ENCODE results near the gene MAGEH1. TPM values are rescaled to one million over a fixed set of nuclear protein-coding genes. Genes with fewer than 3 reads are reported as not detected.

MAGEH1 gene
- total and polyA plus RNA-seq, 4 donors, result 29.9 to 51.3 (median 34.8) TPM

GRCh38 chrX:55487143-55487542, 35.2 kb downstream of the MAGEH1 start:
- intact Hi-C loops (cut with DNase I), result no loop called here
- ATAC-seq (ENCODE audit: low FRiP score), result no peak
- Histone ChIP-seq H3K9me3 (ENCODE audit: control insufficient read depth, low read length) (no peaks in the 10 kb centered on the region), H3K27ac (ENCODE audit: low read depth in 1 of 2, low read length in 2 of 2) (no peak overlapping the region), H3K36me3 (ENCODE audit: control insufficient read depth in 1 of 2, insufficient read depth in 2 of 2, low read length in 1 of 2) (no peaks in the 10 kb centered on the region), H3K27me3 (ENCODE audit: control insufficient read depth in 1 of 2, insufficient read depth in 2 of 2, low read length in 1 of 2) (no peaks in the 10 kb centered on the region), H3K4me1 (ENCODE audit: control insufficient read depth in 1 of 2, insufficient read depth in 2 of 2, low read length in 2 of 2) (no peaks in the 10 kb centered on the region), H3K4me3 (ENCODE audit: low read length in 2 of 2) (no peak overlapping the region)
- WGBS, 2 donors, result 75 to 88% methylated on average over 2 of the region's 2 CpGs
- no peak for DNase-seq

GRCh38 chrX:55488006-55488592, 36.2 kb downstream of the MAGEH1 start:
- ATAC-seq (ENCODE audit: low FRiP score), result no peak
- no peaks in the 10 kb centered on the region for H3K9me3 ChIP-seq (ENCODE audit: control insufficient read depth, low read length)
- H3K4me3 ChIP-seq (ENCODE audit: low read length in 2 of 2), result peak overlapping the region in 1 of 2 donors; percentile 5
- H3K36me3 ChIP-seq (ENCODE audit: control insufficient read depth in 1 of 2, insufficient read depth in 2 of 2, low read length in 1 of 2), result no peaks in the 10 kb centered on the region
- H3K27ac ChIP-seq (ENCODE audit: low read depth in 1 of 2, low read length in 2 of 2), result peak overlapping the region in 1 of 2 donors; percentile 51
- no peaks in the 10 kb centered on the region for H3K27me3 ChIP-seq (ENCODE audit: control insufficient read depth in 1 of 2, insufficient read depth in 2 of 2, low read length in 1 of 2)
- intact Hi-C loops (cut with DNase I), result no loop called here
- WGBS, 2 donors, result 2 to 20% methylated on average over 23 of the region's 23 CpGs
- no peaks in the 10 kb centered on the region for H3K4me1 ChIP-seq (ENCODE audit: control insufficient read depth in 1 of 2, insufficient read depth in 2 of 2, low read length in 2 of 2)
- DNase-seq, result no peak

- Histone ChIP-seq H3K9me3 (ENCODE audit: control insufficient read depth, low read length) (no peaks in the 10 kb centered on the region), H3K27me3 (ENCODE audit: control insufficient read depth in 1 of 2, insufficient read depth in 2 of 2, low read length in 1 of 2) (no peaks in the 10 kb centered on the region), H3K27ac (ENCODE audit: low read depth in 1 of 2, low read length in 2 of 2) (peak overlapping the region in 1 of 2 donors; percentile 97), H3K4me1 (ENCODE audit: control insufficient read depth in 1 of 2, insufficient read depth in 2 of 2, low read length in 2 of 2) (no peaks in the 10 kb centered on the region), H3K4me3 (ENCODE audit: low read length in 2 of 2) (peak overlapping the region; percentile 60 to 94), H3K36me3 (ENCODE audit: control insufficient read depth in 1 of 2, insufficient read depth in 2 of 2, low read length in 1 of 2) (no peaks in the 10 kb centered on the region)
- DNase-seq (peak; percentile 83 to 86), ATAC-seq (ENCODE audit: low FRiP score) (peak; percentile 86)
- intact Hi-C loops (cut with DNase I), result no loop called here
- WGBS, 2 donors, result 0 to 26% methylated on average over 51 to 54 of the region's 54 CpGs
Measured at GRCh38 chrX:55488593-55489313, 36.8 kb downstream of the MAGEH1 start.

GRCh38 chrX:55489314-55490009, 37.5 kb downstream of the MAGEH1 start, which contains the start of gene USP51:
Gene USP51, minus strand, starts transcription at chrX:55489848. Its CDS starts 909 bp downstream, at chrX:55488939.
- no peaks in the 10 kb centered on the region for H3K27me3 ChIP-seq (ENCODE audit: control insufficient read depth in 1 of 2, insufficient read depth in 2 of 2, low read length in 1 of 2)
- peak within 1 kb of the TSS; percentile 60 to 94 for H3K4me3 ChIP-seq (ENCODE audit: low read length in 2 of 2)
- no peaks in the 10 kb centered on the region for H3K4me1 ChIP-seq (ENCODE audit: control insufficient read depth in 1 of 2, insufficient read depth in 2 of 2, low read length in 2 of 2)
- 1 to 23% methylated on average over 34 of the region's 34 CpGs for WGBS, 2 donors
- H3K9me3 ChIP-seq (ENCODE audit: control insufficient read depth, low read length), result no peaks in the 10 kb centered on the region
- DNase-seq, result peak; percentile 62 to 78
- no peaks in the 10 kb centered on the region for H3K36me3 ChIP-seq (ENCODE audit: control insufficient read depth in 1 of 2, insufficient read depth in 2 of 2, low read length in 1 of 2)
- ATAC-seq (ENCODE audit: low FRiP score), result peak; percentile 73
- H3K27ac ChIP-seq (ENCODE audit: low read depth in 1 of 2, low read length in 2 of 2), result peak within 1 kb of the TSS in 1 of 2 donors; percentile 97
- intact Hi-C loops (cut with DNase I), result no loop called here

- Histone ChIP-seq H3K4me1 (ENCODE audit: control insufficient read depth in 1 of 2, insufficient read depth in 2 of 2, low read length in 2 of 2) (no peaks in the 10 kb centered on the region), H3K27me3 (ENCODE audit: control insufficient read depth in 1 of 2, insufficient read depth in 2 of 2, low read length in 1 of 2) (no peaks in the 10 kb centered on the region), H3K4me3 (ENCODE audit: low read length in 2 of 2) (peak overlapping the region; percentile 60 to 94), H3K36me3 (ENCODE audit: control insufficient read depth in 1 of 2, insufficient read depth in 2 of 2, low read length in 1 of 2) (no peaks in the 10 kb centered on the region), H3K9me3 (ENCODE audit: control insufficient read depth, low read length) (no peaks in the 10 kb centered on the region), H3K27ac (ENCODE audit: low read depth in 1 of 2, low read length in 2 of 2) (peak overlapping the region in 1 of 2 donors; percentile 97)
- intact Hi-C loops (cut with DNase I), result no loop called here
- DNase-seq, result no peak
- 57 to 66% methylated on average over 4 of the region's 4 CpGs for WGBS, 2 donors
- ATAC-seq (ENCODE audit: low FRiP score), result no peak
Measured at GRCh38 chrX:55490121-55490520, 38.2 kb downstream of the MAGEH1 start.

GRCh38 chrX:55490974-55491373, 39.0 kb downstream of the MAGEH1 start:
- WGBS, 2 donors, result 55 to 60% methylated on average over 4 of the region's 4 CpGs
- H3K27me3 ChIP-seq (ENCODE audit: control insufficient read depth in 1 of 2, insufficient read depth in 2 of 2, low read length in 1 of 2), result no peaks in the 10 kb centered on the region
- H3K27ac ChIP-seq (ENCODE audit: low read depth in 1 of 2, low read length in 2 of 2), result no peak overlapping the region
- intact Hi-C loops (cut with DNase I), result no loop called here
- no peak for DNase-seq
- H3K4me1 ChIP-seq (ENCODE audit: control insufficient read depth in 1 of 2, insufficient read depth in 2 of 2, low read length in 2 of 2), result no peaks in the 10 kb centered on the region
- no peak for ATAC-seq (ENCODE audit: low FRiP score)
- no peak overlapping the region for H3K4me3 ChIP-seq (ENCODE audit: low read length in 2 of 2)
- no peaks in the 10 kb centered on the region for H3K9me3 ChIP-seq (ENCODE audit: control insufficient read depth, low read length)
- H3K36me3 ChIP-seq (ENCODE audit: control insufficient read depth in 1 of 2, insufficient read depth in 2 of 2, low read length in 1 of 2), result no peaks in the 10 kb centered on the region

Small RNA genes within 50 kb of the gene (microRNA-seq; reads per million reads assigned to microRNA genes)
- gene MIR4536-1 (0 reads per million in 2 donors), gene MIR4536-2 (0 reads per million in 2 donors)

Other genes with a start within 250 kb of the MAGEH1 start
- gene PAGE5, start 231.8 kb upstream of the MAGEH1 start, total RNA-seq, result not detected
- not detected for gene PAGE5, start 231.8 kb upstream of the MAGEH1 start, polyA plus RNA-seq
- gene PAGE3, start 187.2 kb upstream of the MAGEH1 start, total RNA-seq, result not detected
- gene PAGE3, start 187.2 kb upstream of the MAGEH1 start, polyA plus RNA-seq, result not detected
- gene USP51, start 37.7 kb downstream of the MAGEH1 start, total RNA-seq, result 1 to 10 TPM; 1.4 to 2.7 TPM
- gene USP51, start 37.7 kb downstream of the MAGEH1 start, polyA plus RNA-seq, result under 1 TPM; 0.25 to 0.31 TPM
- gene FOXR2, start 171.3 kb downstream of the MAGEH1 start, total RNA-seq, result not detected
- not detected for gene FOXR2, start 171.3 kb downstream of the MAGEH1 start, polyA plus RNA-seq